Omental fat pad (tissue), 4 donors: Measurements from ENCODE around the gene AUTS2. TPM values are rescaled to one million over a fixed set of nuclear protein-coding genes. Genes with fewer than 3 reads are reported as not detected.

Experiments used
- ATAC-seq: fragments of 150-250 bp; one replicate; pipeline ENCODE4 v1.9.1; 2016; ENCODE audit warnings: mild to moderate bottlenecking, moderate library complexity; ENCODE audit not compliant: low FRiP score
- DNase-seq: peaks from one replicate; pipeline ENCODE4 v3.0.0-alpha.2; 2019; ENCODE audit warnings: low spot score
- total RNA-seq, 4 donors: library from RNA; depleted of rRNA; stranded (reverse); fragments of >200 nt; gene quantifications; one replicate each; pipeline ENCODE4 v1.1.0, GENCODE V29; 2016
- TF ChIP-seq, protein P1 (sequence below), 3 donors: fragments of 450-650 bp; IDR thresholded peaks; one replicate each; pipeline ENCODE4 v1.5.1; 2016 to 2017; ENCODE audit warnings: antibody characterized with exemption in 3 of 3, mild to moderate bottlenecking in 3 of 3, moderate library complexity in 2 of 3

Gene AUTS2
- total RNA-seq, 4 donors from 2014 or later, result 13.2 to 27.0 (median 21.2) TPM

- DNase-seq (no peak), ATAC-seq (no peak)
These were observed 159.3 kb downstream of the AUTS2 start for GRCh38 chr7:69757528-69757927.

DNA sequence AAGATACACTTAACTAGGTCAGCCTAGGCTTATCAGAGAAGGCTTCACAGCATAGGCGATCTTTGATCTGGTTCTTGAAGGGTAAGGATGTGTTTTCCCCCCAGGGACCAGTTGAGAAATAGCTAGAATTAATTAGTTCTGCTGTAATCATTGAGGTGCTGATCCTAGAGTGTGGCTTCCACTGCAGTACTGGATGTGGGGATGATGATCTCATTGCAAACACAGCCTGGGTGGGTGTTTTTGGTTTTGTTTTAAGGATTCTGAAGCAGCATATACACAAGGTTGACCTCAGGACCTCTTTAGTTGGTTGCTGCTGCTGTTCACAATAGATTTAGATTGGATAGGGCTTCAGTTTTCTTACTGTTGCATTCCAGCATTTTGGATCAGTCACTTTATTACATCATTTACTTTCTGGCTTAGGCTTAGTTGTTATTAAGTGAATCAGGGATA lies 159.7 kb downstream of the AUTS2 start:
- ATAC-seq, result no peak
- DNase-seq, result no peak
- TF ChIP-seq, protein P1, sequence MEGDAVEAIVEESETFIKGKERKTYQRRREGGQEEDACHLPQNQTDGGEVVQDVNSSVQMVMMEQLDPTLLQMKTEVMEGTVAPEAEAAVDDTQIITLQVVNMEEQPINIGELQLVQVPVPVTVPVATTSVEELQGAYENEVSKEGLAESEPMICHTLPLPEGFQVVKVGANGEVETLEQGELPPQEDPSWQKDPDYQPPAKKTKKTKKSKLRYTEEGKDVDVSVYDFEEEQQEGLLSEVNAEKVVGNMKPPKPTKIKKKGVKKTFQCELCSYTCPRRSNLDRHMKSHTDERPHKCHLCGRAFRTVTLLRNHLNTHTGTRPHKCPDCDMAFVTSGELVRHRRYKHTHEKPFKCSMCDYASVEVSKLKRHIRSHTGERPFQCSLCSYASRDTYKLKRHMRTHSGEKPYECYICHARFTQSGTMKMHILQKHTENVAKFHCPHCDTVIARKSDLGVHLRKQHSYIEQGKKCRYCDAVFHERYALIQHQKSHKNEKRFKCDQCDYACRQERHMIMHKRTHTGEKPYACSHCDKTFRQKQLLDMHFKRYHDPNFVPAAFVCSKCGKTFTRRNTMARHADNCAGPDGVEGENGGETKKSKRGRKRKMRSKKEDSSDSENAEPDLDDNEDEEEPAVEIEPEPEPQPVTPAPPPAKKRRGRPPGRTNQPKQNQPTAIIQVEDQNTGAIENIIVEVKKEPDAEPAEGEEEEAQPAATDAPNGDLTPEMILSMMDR (IDR thresholded peaks at IDR 0.05), result no peak

More at GRCh38 chr7:69757528-69757927, 159.3 kb downstream of the AUTS2 start:
- TF ChIP-seq, protein P1 (IDR thresholded peaks at IDR 0.05), result no peak

DNA sequence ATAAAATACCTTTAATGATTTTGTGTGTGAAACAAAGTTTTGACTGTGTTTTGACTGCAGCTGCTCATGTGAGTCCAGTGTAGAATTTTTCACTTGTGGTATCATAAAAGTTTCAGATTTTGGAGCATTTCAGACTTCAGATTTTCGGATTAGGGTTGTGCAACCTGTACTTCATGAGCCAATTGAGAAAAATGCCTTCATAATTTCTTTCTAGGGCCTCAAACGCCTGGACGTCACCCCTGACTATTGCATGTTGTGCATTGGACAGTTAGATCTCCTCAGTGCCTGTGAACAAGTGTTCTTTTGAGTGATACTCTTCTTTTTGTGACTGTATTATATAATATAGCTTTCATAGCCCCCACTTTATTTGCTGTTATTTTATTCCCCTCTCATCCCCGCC lies 161.1 kb downstream of the AUTS2 start:
- DNase-seq (no peak), ATAC-seq (no peak)
- TF ChIP-seq, protein P1 (IDR thresholded peaks at IDR 0.05), result no peak

DNA sequence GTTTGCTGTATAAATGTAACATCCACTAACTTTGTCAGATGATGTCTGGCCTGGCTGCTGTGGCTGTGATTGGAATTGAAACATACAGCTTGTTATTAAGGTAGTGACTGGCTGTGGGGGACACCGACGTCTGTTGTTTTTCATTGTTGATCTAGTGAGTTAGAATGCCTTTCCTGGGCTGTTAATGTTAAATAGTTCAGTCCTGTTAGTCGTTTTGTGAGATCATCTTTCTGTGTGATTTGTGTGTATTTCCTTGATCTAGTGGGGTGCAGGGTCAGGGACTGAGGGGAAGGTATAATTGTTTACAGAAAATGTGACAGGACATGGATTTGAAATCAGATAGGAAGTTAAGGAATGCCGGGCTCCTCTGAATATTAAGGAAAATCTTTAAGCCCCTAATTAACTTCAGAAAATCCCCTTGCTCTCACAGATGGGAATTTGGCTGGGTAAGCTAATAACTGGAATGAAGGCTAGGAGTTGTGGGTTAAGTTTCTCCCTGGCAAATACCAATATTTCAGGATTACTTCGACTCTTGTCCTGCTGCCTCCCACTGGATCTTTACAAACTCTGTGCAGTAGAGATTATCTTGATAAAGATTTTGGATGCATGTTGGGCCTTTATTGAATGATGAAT lies 163.1 kb downstream of the AUTS2 start:
- ATAC-seq (no peak), DNase-seq (no peak)
- TF ChIP-seq, protein P1 (IDR thresholded peaks at IDR 0.05), result no peak

DNA sequence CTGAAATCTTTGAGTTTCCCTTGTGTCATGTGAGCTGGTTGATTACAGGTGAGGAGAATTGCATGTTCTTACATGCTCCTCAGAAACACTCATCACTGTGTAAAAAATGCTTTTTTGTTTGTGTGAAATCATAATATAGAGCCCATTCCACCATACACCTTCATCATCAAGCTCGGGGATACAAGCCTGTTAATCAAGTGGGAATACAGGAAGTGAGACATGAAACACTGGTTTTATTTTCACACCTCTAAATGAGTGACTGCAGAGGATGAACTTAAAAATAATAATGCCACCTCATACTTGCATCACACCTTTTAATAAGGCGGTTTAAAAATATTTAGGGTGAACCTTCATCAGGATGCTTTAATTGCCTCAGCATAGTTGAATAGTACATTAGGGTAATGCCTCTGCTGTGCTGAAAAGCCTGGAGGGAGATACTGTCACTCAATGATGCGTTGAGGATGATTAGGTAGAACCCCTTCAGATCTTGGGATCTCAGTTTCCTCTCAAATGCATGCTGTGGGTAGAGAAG lies 164.6 kb downstream of the AUTS2 start:
- TF ChIP-seq, protein P1 (IDR thresholded peaks at IDR 0.05), result no peak
- DNase-seq (no peak), ATAC-seq (no peak)

GRCh38 chr7:69763513-69763912 lies 165.2 kb downstream of the AUTS2 start:
- no peak for ATAC-seq
- TF ChIP-seq, protein P1 (IDR thresholded peaks at IDR 0.05), result no peak
- no peak for DNase-seq

DNA sequence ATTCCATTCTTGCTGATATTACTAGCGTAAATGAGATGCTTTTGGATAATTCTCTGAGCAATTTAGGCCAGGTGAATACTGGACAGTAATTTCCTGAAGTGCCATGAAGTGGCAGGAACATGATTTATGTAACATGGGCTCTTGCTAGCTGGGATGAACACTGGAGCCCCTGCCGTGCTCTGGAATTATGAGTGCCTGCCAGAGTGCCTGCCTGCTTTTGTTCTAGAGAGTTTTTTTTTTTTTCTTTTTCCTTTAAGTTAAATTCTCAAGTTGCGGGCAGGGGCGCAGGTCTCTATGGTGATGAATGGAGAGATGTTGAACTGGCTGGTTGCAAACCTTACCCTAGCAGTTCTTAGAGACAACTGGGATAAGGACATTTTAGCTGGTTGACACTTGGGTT lies 165.9 kb downstream of the AUTS2 start:
- TF ChIP-seq, protein P1 (IDR thresholded peaks at IDR 0.05), result no peak
- DNase-seq (no peak), ATAC-seq (no peak)
